ENCODE results near the gene COL23A1. TPM values are rescaled to one million over a fixed set of nuclear protein-coding genes. Genes with fewer than 3 reads are reported as not detected.

COL23A1 gene
- total and polyA plus RNA-seq, 2 experiments from 2014 or later, result 1.1 to 5.1 TPM

DNA sequence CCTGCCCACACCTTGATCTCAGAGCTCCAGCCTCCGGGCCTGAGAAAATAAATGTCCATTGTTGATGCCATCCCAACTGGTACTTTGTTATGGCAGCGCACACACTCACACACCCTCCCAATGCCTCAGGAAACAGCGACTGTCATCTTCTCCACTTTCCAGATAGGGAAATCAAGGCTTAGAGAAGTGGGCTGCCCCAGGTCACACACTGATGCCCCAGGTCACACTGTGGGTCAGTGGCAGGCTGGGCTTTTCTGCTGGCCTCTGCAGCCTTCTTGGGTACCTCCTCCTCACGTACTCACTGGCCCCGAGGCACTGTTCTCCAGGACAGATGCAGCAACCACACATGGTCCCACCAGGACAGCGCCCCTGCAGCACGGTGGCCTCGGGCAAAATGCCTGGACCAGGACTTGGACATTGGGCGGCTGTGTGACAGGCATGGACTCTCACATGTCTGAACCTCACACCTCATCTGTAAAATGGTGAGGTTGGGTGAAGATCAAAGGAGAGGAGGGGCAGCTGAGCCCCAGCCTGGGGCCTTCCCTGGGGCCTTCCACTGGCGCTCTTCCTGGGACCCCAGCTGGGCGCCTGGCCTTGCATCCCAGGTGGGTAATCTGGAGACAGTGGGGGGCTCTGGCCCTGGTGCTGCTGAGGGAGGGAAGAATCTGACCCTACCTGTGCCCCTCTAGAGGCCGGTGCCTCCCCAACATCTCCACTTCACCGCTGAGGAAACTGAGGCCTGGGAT is 156.0 kb downstream of the COL23A1 start:
- Histone ChIP-seq H3K27ac (no peak overlapping the region), H4K20me1 (ENCODE audit: insufficient read depth, poor library complexity, severe bottlenecking) (no peaks in the 10 kb centered on the region), H3K36me3 (replicated peaks; ENCODE audit: insufficient read depth, low read depth) (no peaks in the 10 kb centered on the region), H3K4me2 (no peak overlapping the region), H2AFZ (no peak overlapping the region), H3K27me3 (no peaks in the 10 kb centered on the region), H3K9me3 (ENCODE audit: low read depth) (no peaks in the 10 kb centered on the region), H3K9me2 (replicated peaks; ENCODE audit: insufficient read depth) (no peaks in the 10 kb centered on the region), H3K79me2 (no peaks in the 10 kb centered on the region), H3K4me1 (ENCODE audit: insufficient read depth) (peaks cover 1% of the 10 kb centered on the region), H3K4me3 (no peak overlapping the region)
- TF ChIP-seq EZH2phosphoT487 (IDR thresholded peaks at IDR 0.05; ENCODE audit: low read depth, severe bottlenecking, unreplicated experiment) (no peak), EZH2 (IDR thresholded peaks at IDR 0.05; ENCODE audit: borderline replicate concordance) (no peak)
- TF ChIP-seq, protein P1, sequence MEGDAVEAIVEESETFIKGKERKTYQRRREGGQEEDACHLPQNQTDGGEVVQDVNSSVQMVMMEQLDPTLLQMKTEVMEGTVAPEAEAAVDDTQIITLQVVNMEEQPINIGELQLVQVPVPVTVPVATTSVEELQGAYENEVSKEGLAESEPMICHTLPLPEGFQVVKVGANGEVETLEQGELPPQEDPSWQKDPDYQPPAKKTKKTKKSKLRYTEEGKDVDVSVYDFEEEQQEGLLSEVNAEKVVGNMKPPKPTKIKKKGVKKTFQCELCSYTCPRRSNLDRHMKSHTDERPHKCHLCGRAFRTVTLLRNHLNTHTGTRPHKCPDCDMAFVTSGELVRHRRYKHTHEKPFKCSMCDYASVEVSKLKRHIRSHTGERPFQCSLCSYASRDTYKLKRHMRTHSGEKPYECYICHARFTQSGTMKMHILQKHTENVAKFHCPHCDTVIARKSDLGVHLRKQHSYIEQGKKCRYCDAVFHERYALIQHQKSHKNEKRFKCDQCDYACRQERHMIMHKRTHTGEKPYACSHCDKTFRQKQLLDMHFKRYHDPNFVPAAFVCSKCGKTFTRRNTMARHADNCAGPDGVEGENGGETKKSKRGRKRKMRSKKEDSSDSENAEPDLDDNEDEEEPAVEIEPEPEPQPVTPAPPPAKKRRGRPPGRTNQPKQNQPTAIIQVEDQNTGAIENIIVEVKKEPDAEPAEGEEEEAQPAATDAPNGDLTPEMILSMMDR (IDR thresholded peaks at IDR 0.05; ENCODE audit: poor library complexity), result no peak
- DNase-seq (ENCODE audit: low spot score), result no peak
- whole genome bisulfite sequencing (ENCODE audit: low lambda C conversion rate, missing lambda C conversion rate), result 93% methylated on average over 13 of the region's 13 CpGs

DNA sequence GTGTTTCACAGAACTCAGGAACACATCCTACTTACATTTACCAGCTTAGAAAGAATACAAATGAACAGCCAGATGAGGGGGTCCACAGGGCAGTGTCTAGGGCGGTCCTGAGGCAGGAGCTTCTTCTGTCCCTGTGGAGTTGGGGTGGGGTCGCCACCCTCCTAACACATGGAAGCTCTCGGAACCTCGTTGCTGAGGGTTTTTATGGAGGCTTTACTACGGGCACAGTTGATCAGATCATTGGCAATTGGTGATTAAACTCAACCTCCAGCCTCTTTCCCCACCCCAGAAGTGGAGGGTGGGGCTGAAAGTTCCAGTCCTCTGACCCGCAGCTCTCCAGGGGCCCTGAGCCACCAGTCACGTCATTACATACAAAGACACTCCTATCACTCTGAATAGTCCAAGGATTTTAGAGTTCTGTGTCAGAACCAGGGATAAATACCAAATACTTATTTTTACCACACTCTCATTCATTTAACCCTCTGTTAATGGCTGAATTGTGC is 156.9 kb downstream of the COL23A1 start:
- Histone ChIP-seq H3K27ac (no peak overlapping the region), H3K4me3 (no peak overlapping the region), H2AFZ (no peak overlapping the region), H4K20me1 (ENCODE audit: insufficient read depth, poor library complexity, severe bottlenecking) (no peaks in the 10 kb centered on the region), H3K4me1 (ENCODE audit: insufficient read depth) (peaks cover 7% of the 10 kb centered on the region), H3K79me2 (no peaks in the 10 kb centered on the region), H3K27me3 (no peaks in the 10 kb centered on the region), H3K36me3 (replicated peaks; ENCODE audit: insufficient read depth, low read depth) (no peaks in the 10 kb centered on the region), H3K9me3 (ENCODE audit: low read depth) (no peaks in the 10 kb centered on the region), H3K4me2 (no peak overlapping the region), H3K9me2 (replicated peaks; ENCODE audit: insufficient read depth) (no peaks in the 10 kb centered on the region)
- 85% methylated on average over 7 of the region's 7 CpGs for WGBS (ENCODE audit: low lambda C conversion rate, missing lambda C conversion rate)
- DNase-seq (ENCODE audit: low spot score), result no peak
- no peak for TF ChIP-seq EZH2 (IDR thresholded peaks at IDR 0.05; ENCODE audit: borderline replicate concordance)
- TF ChIP-seq EZH2phosphoT487 (IDR thresholded peaks at IDR 0.05; ENCODE audit: low read depth, severe bottlenecking, unreplicated experiment), result no peak
- TF ChIP-seq, protein P1 (IDR thresholded peaks at IDR 0.05; ENCODE audit: poor library complexity), result no peak

DNA sequence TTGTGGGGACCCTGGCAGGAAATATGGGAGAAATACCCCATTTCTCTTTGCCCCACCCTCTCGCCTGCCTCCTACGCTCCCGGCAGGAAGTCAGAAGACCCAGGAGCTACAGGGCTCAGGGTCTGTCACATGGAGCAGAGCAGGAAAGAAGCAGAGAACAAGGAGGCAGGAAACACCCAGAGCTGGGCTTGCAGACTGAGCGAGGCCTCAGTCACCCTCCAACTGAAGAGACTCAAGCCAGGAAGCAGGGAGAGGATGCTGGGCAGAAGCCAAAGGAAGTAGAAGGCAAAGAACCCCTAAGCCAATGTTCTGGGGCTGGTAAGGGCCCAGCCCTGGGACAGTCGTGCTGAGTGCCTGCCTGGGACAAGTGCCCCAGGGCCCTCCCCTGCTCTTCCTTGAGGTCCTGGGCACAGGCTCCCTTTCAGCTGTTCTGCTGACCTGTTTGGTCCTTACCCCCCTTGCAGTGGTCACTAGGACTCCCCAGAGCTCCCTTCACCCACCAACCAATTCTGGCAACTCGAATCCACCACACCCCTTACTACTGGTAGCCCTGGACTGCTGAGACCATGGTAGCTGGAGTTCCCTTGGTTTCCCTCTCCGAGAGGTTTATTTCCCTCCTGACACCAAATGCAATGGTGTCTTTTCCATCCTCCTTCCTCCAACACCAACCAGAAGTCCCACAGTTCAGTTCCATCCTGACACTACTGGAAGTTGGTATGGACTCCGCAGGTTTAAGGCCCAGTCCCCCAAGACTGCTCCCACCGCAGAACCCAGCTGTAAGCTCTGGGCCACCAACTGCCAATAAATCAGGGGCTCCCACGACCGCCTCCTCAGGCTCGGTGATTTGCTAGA is 157.5 kb downstream of the COL23A1 start:
- Histone ChIP-seq H3K4me1 (ENCODE audit: insufficient read depth) (peaks cover 7% of the 10 kb centered on the region), H2AFZ (no peak overlapping the region), H3K9me3 (ENCODE audit: low read depth) (no peaks in the 10 kb centered on the region), H3K9me2 (replicated peaks; ENCODE audit: insufficient read depth) (no peaks in the 10 kb centered on the region), H3K27ac (no peak overlapping the region), H3K27me3 (no peaks in the 10 kb centered on the region), H3K36me3 (replicated peaks; ENCODE audit: insufficient read depth, low read depth) (no peaks in the 10 kb centered on the region), H3K4me3 (no peak overlapping the region), H3K79me2 (no peaks in the 10 kb centered on the region), H4K20me1 (ENCODE audit: insufficient read depth, poor library complexity, severe bottlenecking) (no peaks in the 10 kb centered on the region), H3K4me2 (no peak overlapping the region)
- TF ChIP-seq, protein P1 (IDR thresholded peaks at IDR 0.05; ENCODE audit: poor library complexity), result no peak
- no peak for TF ChIP-seq EZH2phosphoT487 (IDR thresholded peaks at IDR 0.05; ENCODE audit: low read depth, severe bottlenecking, unreplicated experiment)
- no peak for TF ChIP-seq EZH2 (IDR thresholded peaks at IDR 0.05; ENCODE audit: borderline replicate concordance)
- no peak for DNase-seq (ENCODE audit: low spot score)
- 89% methylated on average over 12 of the region's 12 CpGs for WGBS (ENCODE audit: low lambda C conversion rate, missing lambda C conversion rate)

Data from hepatocyte (in vitro differentiated cells).